CD14-positive monocyte (primary cell): ENCODE measurements around the gene THRAP3. TPM values are rescaled to one million over a fixed set of nuclear protein-coding genes. Genes with fewer than 3 reads are reported as not detected.

Experiments used
- DNase-seq, 3 donors: peaks; one replicate each; pipeline ENCODE4 v3.0.0-alpha.2; 2011 to 2022
- H2AFZ ChIP-seq: 2 replicates; pipeline ENCODE4 v1.6.0; 2012; ENCODE audit warnings: mild to moderate bottlenecking, low read depth, low read length, inconsistent platforms; ENCODE audit not compliant: insufficient read depth, poor library complexity, severe bottlenecking
- H3K27ac ChIP-seq, 2 donors: 1 replicate in 1 of 2; 2 replicates in 1 of 2; pipeline ENCODE4 v1.5.1; 2012 to 2013; ENCODE audit warnings: low read length in 2 of 2, control low read depth in 1 of 2, inconsistent platforms in 1 of 2, low read depth in 1 of 2, mild to moderate bottlenecking in 1 of 2
- H3K27me3 ChIP-seq, 2 donors: one replicate each; pipeline versions ENCODE4 v1.6.0 to v1.6.1; 2011 to 2013; ENCODE audit warnings: low read length in 2 of 2; ENCODE audit not compliant: control insufficient read depth in 2 of 2, insufficient read depth in 2 of 2
- H3K36me3 ChIP-seq, 2 donors: replicated peaks in 1 of 2; 1 replicate in 1 of 2; 2 replicates in 1 of 2; pipeline versions ENCODE4 v1.5.1 to v1.6.1; 2012 to 2013; ENCODE audit warnings: low read length in 2 of 2, control low read depth in 1 of 2, inconsistent platforms in 1 of 2, mild to moderate bottlenecking in 1 of 2; ENCODE audit not compliant: insufficient read depth in 2 of 2, control insufficient read depth in 1 of 2
- H3K4me1 ChIP-seq, 2 donors: 1 replicate in 1 of 2; 2 replicates in 1 of 2; pipeline versions ENCODE4 v1.5.1 to v1.6.1; 2012 to 2013; ENCODE audit warnings: low read length in 2 of 2, control low read depth in 1 of 2, inconsistent platforms in 1 of 2, mild to moderate bottlenecking in 1 of 2, moderate library complexity in 1 of 2; ENCODE audit not compliant: insufficient read depth in 2 of 2, control insufficient read depth in 1 of 2
- H3K4me2 ChIP-seq: replicated peaks from 2 replicates; pipeline ENCODE3; 2012; ENCODE audit warnings: low read length, moderate library complexity, mild to moderate bottlenecking; ENCODE audit not compliant: poor library complexity, severe bottlenecking; ENCODE audit errors: extremely low read depth
- H3K4me3 ChIP-seq, 3 experiments: fragments of 200-600 bp in 1 of 3; sonication (generic) in 1 of 3; replicated peaks in 1 of 3; 1 replicate in 2 of 3; 2 replicates in 1 of 3; pipeline ENCODE4 v1.5.1; 2011 to 2013; ENCODE audit warnings: low read length in 3 of 3, mild to moderate bottlenecking in 3 of 3, control low read depth in 2 of 3, low read depth in 2 of 3, inconsistent platforms in 1 of 3, moderate library complexity in 1 of 3
- H3K79me2 ChIP-seq: 2 replicates; pipeline ENCODE4 v1.6.0; 2012; ENCODE audit warnings: mild to moderate bottlenecking, control low read depth, inconsistent platforms, low read length, moderate library complexity; ENCODE audit not compliant: insufficient read depth
- H3K9ac ChIP-seq: 2 replicates; pipeline ENCODE4 v1.6.0; 2017; ENCODE audit warnings: low read length, mild to moderate bottlenecking; ENCODE audit not compliant: insufficient read depth, poor library complexity, severe bottlenecking
- H3K9me3 ChIP-seq, 2 donors: replicated peaks in 1 of 2; 1 replicate in 1 of 2; 2 replicates in 1 of 2; pipeline versions ENCODE4 v1.5.1 to v1.6.1; 2012 to 2013; ENCODE audit warnings: low read length in 2 of 2, control low read depth in 1 of 2; ENCODE audit not compliant: control insufficient read depth in 1 of 2, insufficient read depth in 1 of 2
- H4K20me1 ChIP-seq: 2 replicates; pipeline ENCODE4 v1.6.0; 2012; ENCODE audit warnings: mild to moderate bottlenecking, low read length, control low read depth, moderate library complexity; ENCODE audit not compliant: insufficient read depth
- H3K27ac Mint-ChIP-seq, 7 donors: one replicate each; pipeline ENCODE4 v1.8.0; 2020; ENCODE audit warnings: mild to moderate bottlenecking in 7 of 7, mixed read lengths in 7 of 7, moderate library complexity in 6 of 7, inconsistent platforms in 2 of 7
- H3K27me3 Mint-ChIP-seq, 3 donors: one replicate each; pipeline ENCODE4 v1.8.0; 2021 to 2022; ENCODE audit warnings: low read depth in 3 of 3, mild to moderate bottlenecking in 3 of 3, mixed read lengths in 3 of 3, moderate library complexity in 3 of 3, inconsistent platforms in 1 of 3
- H3K36me3 Mint-ChIP-seq, 2 donors: one replicate each; pipeline ENCODE4 v1.8.0; 2020; ENCODE audit warnings: mixed read lengths in 2 of 2, inconsistent platforms in 1 of 2, mild to moderate bottlenecking in 1 of 2
- H3K4me1 Mint-ChIP-seq: one replicate; pipeline ENCODE4 v1.8.0; 2020; ENCODE audit warnings: mild to moderate bottlenecking, mixed read lengths
- H3K4me3 Mint-ChIP-seq, 2 donors: one replicate each; pipeline ENCODE4 v1.8.0; 2020; ENCODE audit warnings: mild to moderate bottlenecking in 2 of 2, mixed read lengths in 2 of 2, moderate library complexity in 1 of 2
- H3K9me3 Mint-ChIP-seq, 7 donors: one replicate each; pipeline ENCODE4 v1.8.0; 2020 to 2022; ENCODE audit warnings: mixed read lengths in 7 of 7, mild to moderate bottlenecking in 6 of 7, moderate library complexity in 6 of 7, inconsistent platforms in 2 of 7
- WGBS: methylation state at CpG from one replicate; pipeline ENCODE4 v1.1.5; 2013; ENCODE audit warnings: missing lambda C conversion rate; ENCODE audit not compliant: insufficient coverage; 5-methylcytosine and 5-hydroxymethylcytosine counted together
- intact Hi-C, 2 donors: fragments of 100-400 bp; cut with micrococcal nuclease; formaldehyde crosslinking; loops; one replicate each; pipeline versions ENCODE4 v1.15.0 to v1.15.1; 2023
- polyA plus RNA-seq, 3 donors: library from polyadenylated mRNA; depleted of rRNA in 1 of 3; unstranded in 2 of 3; stranded (reverse) in 1 of 3; fragments of 300-500 nt in 2 of 3; fragments of >200 nt in 1 of 3; fragmentation: Illumina TruSeq in 2 of 3; gene quantifications; 1 replicate in 2 of 3; 2 replicates in 1 of 3; pipeline ENCODE4 v1.2.3, GENCODE V29; 2012 to 2021
- TF ChIP-seq, protein P1 (sequence below): fragments of 200-600 bp; IDR thresholded peaks from one replicate; pipeline ENCODE4 v1.8.0; 2022; ENCODE audit warnings: antibody characterized with exemption, mild to moderate bottlenecking

The THRAP3 gene
- polyA plus RNA-seq, 3 donors = 30.1 to 63.4 (median 35.7) TPM

GRCh38 chr1:36268981-36269380, 44.7 kb downstream of the THRAP3 start:
- WGBS = no CpG with 5 or more reads among the region's 6 CpGs
- H4K20me1 ChIP-seq = peaks cover 96% of the 10 kb centered on the region
- no peak overlapping the region for H3K9ac ChIP-seq
- no peak overlapping the region for H3K4me3 ChIP-seq
- no peak for DNase-seq
- H3K36me3 ChIP-seq = peaks cover 47 to 79% of the 10 kb centered on the region in 2 donors
- Mint-ChIP-seq H3K4me3 (no peak overlapping the region), H3K36me3 (peaks cover 47 to 69% of the 10 kb centered on the region in 2 donors), H3K4me1 (peaks cover 10% of the 10 kb centered on the region), H3K27ac (peak overlapping the region in 1 of 7 donors; percentile 9), H3K9me3 (no peaks in the 10 kb centered on the region), H3K27me3 (no peaks in the 10 kb centered on the region)
- H3K9me3 ChIP-seq = no peaks in the 10 kb centered on the region
- H3K79me2 ChIP-seq = peaks cover 94% of the 10 kb centered on the region
- intact Hi-C loops = loop anchor here in 1 of 2 donors (5.0 kb wide), 1 partner anchor 37 kb away; no protein-coding TSS in a partner anchor
- no peak overlapping the region for H2AFZ ChIP-seq
- H3K27ac ChIP-seq = no peak overlapping the region
- H3K4me2 ChIP-seq = no peak overlapping the region
- TF ChIP-seq, protein P1, sequence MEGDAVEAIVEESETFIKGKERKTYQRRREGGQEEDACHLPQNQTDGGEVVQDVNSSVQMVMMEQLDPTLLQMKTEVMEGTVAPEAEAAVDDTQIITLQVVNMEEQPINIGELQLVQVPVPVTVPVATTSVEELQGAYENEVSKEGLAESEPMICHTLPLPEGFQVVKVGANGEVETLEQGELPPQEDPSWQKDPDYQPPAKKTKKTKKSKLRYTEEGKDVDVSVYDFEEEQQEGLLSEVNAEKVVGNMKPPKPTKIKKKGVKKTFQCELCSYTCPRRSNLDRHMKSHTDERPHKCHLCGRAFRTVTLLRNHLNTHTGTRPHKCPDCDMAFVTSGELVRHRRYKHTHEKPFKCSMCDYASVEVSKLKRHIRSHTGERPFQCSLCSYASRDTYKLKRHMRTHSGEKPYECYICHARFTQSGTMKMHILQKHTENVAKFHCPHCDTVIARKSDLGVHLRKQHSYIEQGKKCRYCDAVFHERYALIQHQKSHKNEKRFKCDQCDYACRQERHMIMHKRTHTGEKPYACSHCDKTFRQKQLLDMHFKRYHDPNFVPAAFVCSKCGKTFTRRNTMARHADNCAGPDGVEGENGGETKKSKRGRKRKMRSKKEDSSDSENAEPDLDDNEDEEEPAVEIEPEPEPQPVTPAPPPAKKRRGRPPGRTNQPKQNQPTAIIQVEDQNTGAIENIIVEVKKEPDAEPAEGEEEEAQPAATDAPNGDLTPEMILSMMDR = no peak
- no peaks in the 10 kb centered on the region for H3K4me1 ChIP-seq
- H3K27me3 ChIP-seq = no peaks in the 10 kb centered on the region

GRCh38 chr1:36269408-36269838, 45.2 kb downstream of the THRAP3 start:
- Histone ChIP-seq H3K4me3 (no peak overlapping the region), H3K4me1 (no peaks in the 10 kb centered on the region), H3K27me3 (no peaks in the 10 kb centered on the region), H3K9me3 (no peaks in the 10 kb centered on the region), H3K27ac (no peak overlapping the region), H3K9ac (no peak overlapping the region), H3K79me2 (peaks cover 94% of the 10 kb centered on the region), H4K20me1 (peaks cover 94% of the 10 kb centered on the region), H3K36me3 (peaks cover 43 to 79% of the 10 kb centered on the region in 2 donors), H3K4me2 (no peak overlapping the region), H2AFZ (no peak overlapping the region)
- 90% methylated on average over 2 of the region's 2 CpGs for WGBS
- TF ChIP-seq, protein P1 = no peak
- no peak for DNase-seq
- Mint-ChIP-seq H3K9me3 (no peaks in the 10 kb centered on the region), H3K4me1 (peaks cover 7% of the 10 kb centered on the region), H3K27ac (peak overlapping the region in 1 of 7 donors; percentile 55), H3K4me3 (no peak overlapping the region), H3K36me3 (peaks cover 46 to 70% of the 10 kb centered on the region in 2 donors), H3K27me3 (no peaks in the 10 kb centered on the region)
- intact Hi-C loops = loop anchor here in 1 of 2 donors (5.0 kb wide), 1 partner anchor 37 kb away; no protein-coding TSS in a partner anchor
